Measurements from ENCODE around the gene BUB1B.

Gene BUB1B

GRCh38 chr15:40256638-40257235 is 95.9 kb downstream of the BUB1B start:
- no peak for DNase-seq

GRCh38 chr15:40257656-40258450 is 97.0 kb downstream of the BUB1B start:
- DNase-seq = no peak

GRCh38 chr15:40258544-40258943 is 97.7 kb downstream of the BUB1B start:
- DNase-seq = no peak

- DNase-seq = no peak
These were observed 98.2 kb downstream of the BUB1B start for GRCh38 chr15:40259021-40259420.

GRCh38 chr15:40263024-40263754 is 102.3 kb downstream of the BUB1B start:
- DNase-seq = no peak

- DNase-seq = no peak
These were observed 103.7 kb downstream of the BUB1B start for GRCh38 chr15:40264321-40265153.

- DNase-seq = no peak
These were observed 104.5 kb downstream of the BUB1B start for GRCh38 chr15:40265355-40265754.

GRCh38 chr15:40265875-40266274 is 105.0 kb downstream of the BUB1B start:
- no peak for DNase-seq

- DNase-seq = no peak
These were observed 106.0 kb downstream of the BUB1B start for GRCh38 chr15:40266828-40267304.

GRCh38 chr15:40267670-40268069 is 106.8 kb downstream of the BUB1B start:
- no peak for DNase-seq

- no peak for DNase-seq
These were observed 108.7 kb downstream of the BUB1B start for GRCh38 chr15:40269604-40270003.

GRCh38 chr15:40270246-40270995 is 109.6 kb downstream of the BUB1B start:
- DNase-seq = no peak

All from DMS153 (cell line).